Colonic mucosa (tissue), 4 donors: ENCODE measurements around the gene MORC2. TPM values are rescaled to one million over a fixed set of nuclear protein-coding genes. Genes with fewer than 3 reads are reported as not detected.

Experiments used
- DNase-seq: peaks from one replicate; pipeline ENCODE4 v3.0.0-alpha.2; 2020
- H3K27ac ChIP-seq: fragments of 200-600 bp; one replicate; pipeline ENCODE4 v1.8.0; 2021
- H3K27me3 ChIP-seq: fragments of 200-600 bp; one replicate; pipeline ENCODE4 v1.8.0; 2021
- H3K36me3 ChIP-seq: fragments of 200-600 bp; one replicate; pipeline ENCODE4 v1.8.0; 2021
- H3K4me1 ChIP-seq: fragments of 200-600 bp; one replicate; pipeline ENCODE4 v1.8.0; 2021; ENCODE audit warnings: mild to moderate bottlenecking
- H3K4me3 ChIP-seq: fragments of 200-600 bp; one replicate; pipeline ENCODE4 v1.8.0; 2021
- H3K9ac ChIP-seq, 2 donors: one replicate each; pipeline ENCODE4 v1.7.0; 2013; ENCODE audit warnings: control low read depth in 2 of 2, low read depth in 2 of 2, low read length in 2 of 2
- H3K9me3 ChIP-seq: fragments of 200-600 bp; one replicate; pipeline ENCODE4 v1.8.0; 2021
- intact Hi-C: fragments of 100-400 bp; cut with DNase I; formaldehyde crosslinking; loops from one replicate; pipeline ENCODE4 v1.14.1; 2022
- total RNA-seq, 2 donors: library from RNA; stranded (reverse); fragmentation: NEBNext Ultra II Directional in 1 of 2; extraction: Animal tissue kit (Norgen Biotek cat#: 25700) in 1 of 2; gene quantifications; one replicate each; pipeline ENCODE4 v1.2.1, GENCODE V29; 2021
- TF ChIP-seq, protein P1 (sequence below): fragments of 200-600 bp; IDR thresholded peaks from one replicate; pipeline ENCODE4 v1.8.0; 2022; ENCODE audit warnings: antibody characterized with exemption, mild to moderate bottlenecking
- donor health status: healthy.
- donor health status: DM: no; HTN: no; CAD: no.
- donor health status: DM: no; HTN: no; CAD: no.

The MORC2 gene
- total RNA-seq, 2 donors from 2014 or later = 14.3 to 22.2 TPM

DNA sequence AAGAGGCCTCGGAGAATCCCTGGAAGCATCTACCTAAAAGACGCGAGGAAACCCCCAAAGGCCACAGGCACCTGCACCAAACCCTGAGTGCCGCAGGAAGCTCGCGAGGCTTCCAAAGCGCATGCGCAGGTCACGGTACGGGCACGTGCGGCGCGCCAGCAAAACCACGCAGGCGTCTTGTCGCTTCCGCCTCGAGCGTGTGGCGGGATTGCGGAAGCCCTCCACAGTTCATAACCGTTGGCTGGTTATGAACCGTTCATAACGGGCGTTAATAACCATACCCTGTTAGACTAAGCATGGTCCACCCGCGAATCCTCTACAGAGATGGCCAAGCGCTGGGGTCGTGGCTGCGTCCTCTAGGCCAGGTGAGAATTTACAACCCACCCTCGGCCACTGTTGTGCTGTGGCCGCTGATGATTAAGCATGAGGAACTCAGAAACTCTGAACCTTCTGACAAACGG, 46.4 kb downstream of the MORC2 start:
- intact Hi-C loops = loop anchor here (10.0 kb wide), 1 partner anchor 287 kb away; the partner anchor contains the start of gene SLC35E4
- Histone ChIP-seq H3K9me3 (no peaks in the 10 kb centered on the region), H3K27me3 (no peaks in the 10 kb centered on the region), H3K4me1 (no peaks in the 10 kb centered on the region), H3K27ac (no peak overlapping the region), H3K4me3 (peak overlapping the region; percentile 30), H3K36me3 (no peaks in the 10 kb centered on the region), H3K9ac (no peak overlapping the region)
- TF ChIP-seq, protein P1, sequence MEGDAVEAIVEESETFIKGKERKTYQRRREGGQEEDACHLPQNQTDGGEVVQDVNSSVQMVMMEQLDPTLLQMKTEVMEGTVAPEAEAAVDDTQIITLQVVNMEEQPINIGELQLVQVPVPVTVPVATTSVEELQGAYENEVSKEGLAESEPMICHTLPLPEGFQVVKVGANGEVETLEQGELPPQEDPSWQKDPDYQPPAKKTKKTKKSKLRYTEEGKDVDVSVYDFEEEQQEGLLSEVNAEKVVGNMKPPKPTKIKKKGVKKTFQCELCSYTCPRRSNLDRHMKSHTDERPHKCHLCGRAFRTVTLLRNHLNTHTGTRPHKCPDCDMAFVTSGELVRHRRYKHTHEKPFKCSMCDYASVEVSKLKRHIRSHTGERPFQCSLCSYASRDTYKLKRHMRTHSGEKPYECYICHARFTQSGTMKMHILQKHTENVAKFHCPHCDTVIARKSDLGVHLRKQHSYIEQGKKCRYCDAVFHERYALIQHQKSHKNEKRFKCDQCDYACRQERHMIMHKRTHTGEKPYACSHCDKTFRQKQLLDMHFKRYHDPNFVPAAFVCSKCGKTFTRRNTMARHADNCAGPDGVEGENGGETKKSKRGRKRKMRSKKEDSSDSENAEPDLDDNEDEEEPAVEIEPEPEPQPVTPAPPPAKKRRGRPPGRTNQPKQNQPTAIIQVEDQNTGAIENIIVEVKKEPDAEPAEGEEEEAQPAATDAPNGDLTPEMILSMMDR = no peak
- DNase-seq = peak; percentile 67

- DNase-seq = no peak
- TF ChIP-seq, protein P1 = no peak
- H3K4me3 ChIP-seq = no peak overlapping the region
- H3K27me3 ChIP-seq = no peaks in the 10 kb centered on the region
- H3K4me1 ChIP-seq = no peaks in the 10 kb centered on the region
- H3K9ac ChIP-seq = peak overlapping the region in 1 of 2 donors; percentile 47
- H3K27ac ChIP-seq = no peak overlapping the region
- no peaks in the 10 kb centered on the region for H3K36me3 ChIP-seq
- intact Hi-C loops = loop anchor here (10.0 kb wide), 1 partner anchor 286 kb away; the partner anchor contains the start of gene SLC35E4
- H3K9me3 ChIP-seq = no peaks in the 10 kb centered on the region
Observed at GRCh38 chr22:30921108-30921507, 47.5 kb downstream of the MORC2 start.

DNA sequence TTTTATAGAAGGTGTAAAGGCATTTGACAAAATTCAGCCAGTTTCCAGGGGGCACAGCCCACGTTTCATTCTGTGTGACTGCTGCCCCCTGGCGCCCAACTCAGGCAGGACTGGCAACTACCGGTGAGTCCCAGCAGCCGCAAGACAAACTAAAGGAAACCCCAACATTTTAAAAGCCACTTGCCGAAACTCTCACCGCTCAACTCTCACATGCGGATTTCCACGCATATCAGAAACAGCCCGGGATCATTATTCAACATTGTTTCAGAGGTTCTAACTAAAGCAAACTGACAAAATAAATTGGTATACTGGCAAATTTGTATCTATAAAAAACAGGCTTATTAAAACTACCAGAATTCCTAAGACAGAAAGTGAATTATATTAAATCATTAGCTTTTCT, 48.2 kb downstream of the MORC2 start:
- Histone ChIP-seq H3K9ac (no peak overlapping the region), H3K4me3 (no peak overlapping the region), H3K9me3 (no peaks in the 10 kb centered on the region), H3K27ac (no peak overlapping the region), H3K4me1 (no peaks in the 10 kb centered on the region), H3K27me3 (no peaks in the 10 kb centered on the region), H3K36me3 (no peaks in the 10 kb centered on the region)
- intact Hi-C loops = loop anchor here (10.0 kb wide), 1 partner anchor 286 kb away; the partner anchor contains the start of gene SLC35E4
- TF ChIP-seq, protein P1 = peak; percentile 87
- DNase-seq = peak; percentile 84

GRCh38 chr22:30919973-30920372, 48.6 kb downstream of the MORC2 start:
- H3K4me1 ChIP-seq = no peaks in the 10 kb centered on the region
- DNase-seq = no peak
- intact Hi-C loops = loop anchor here (5.0 to 10.0 kb wide), 2 partner anchors 158 to 285 kb away; partner anchors contain the start of gene SLC35E4
- H3K9me3 ChIP-seq = no peaks in the 10 kb centered on the region
- no peaks in the 10 kb centered on the region for H3K27me3 ChIP-seq
- no peak overlapping the region for H3K4me3 ChIP-seq
- no peaks in the 10 kb centered on the region for H3K36me3 ChIP-seq
- H3K27ac ChIP-seq = no peak overlapping the region
- TF ChIP-seq, protein P1 = no peak
- H3K9ac ChIP-seq = no peak overlapping the region

- Histone ChIP-seq H3K36me3 (no peaks in the 10 kb centered on the region), H3K4me1 (no peaks in the 10 kb centered on the region), H3K27ac (no peak overlapping the region), H3K9ac (no peak overlapping the region), H3K4me3 (no peak overlapping the region), H3K9me3 (no peaks in the 10 kb centered on the region), H3K27me3 (no peaks in the 10 kb centered on the region)
- no peak for DNase-seq
- intact Hi-C loops = loop anchor here (5.0 kb wide), 1 partner anchor 156 kb away; no protein-coding TSS in a partner anchor
- TF ChIP-seq, protein P1 = no peak
Observed at GRCh38 chr22:30918761-30919160, 49.8 kb downstream of the MORC2 start.
